ENCODE data around the gene MASP2.
"Not testable (repeated sequence)": the region's sequence is repeated elsewhere in the genome, so short reads cannot be mapped to it uniquely, and the experiment has no call there.

MASP2 gene

DNA sequence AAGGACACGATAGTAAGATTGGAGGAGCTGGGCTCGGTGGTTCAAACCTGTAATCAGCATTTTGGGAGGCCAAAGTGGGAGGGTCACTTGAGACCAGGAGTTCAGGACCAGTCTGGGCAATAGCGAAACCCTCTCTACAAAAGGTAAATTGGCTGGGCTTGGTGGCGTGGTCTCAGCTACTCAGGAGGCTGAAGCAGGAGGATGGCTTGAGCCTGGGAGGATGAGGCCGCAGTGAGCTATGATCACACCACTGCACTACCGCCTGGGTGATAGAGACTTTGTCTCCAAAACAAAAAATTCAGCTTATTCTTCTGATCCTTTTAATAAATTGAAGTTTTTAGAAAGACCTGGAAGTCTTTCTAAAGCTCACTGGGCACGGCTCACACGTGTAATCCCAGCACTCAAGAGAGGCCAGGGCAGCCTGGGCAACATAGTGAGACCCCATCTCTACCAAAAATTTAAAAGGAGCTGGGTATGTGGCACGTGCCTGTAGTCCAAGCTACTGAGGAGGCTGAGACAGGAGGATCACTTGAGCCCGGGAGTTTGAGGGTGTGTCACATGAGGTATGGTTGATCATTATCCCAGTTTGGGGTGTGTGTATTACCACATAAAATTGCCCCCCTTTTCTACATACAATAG, 15.3 kb downstream of the MASP2 start:
- Histone ChIP-seq H3K9ac (ENCODE audit: low read depth, low read length) (no peak overlapping the region), H3K4me1 (ENCODE audit: insufficient read depth, low read length) (no peaks in the 10 kb centered on the region), H3K36me3 (ENCODE audit: insufficient read depth, low read length) (peaks cover 4% of the 10 kb centered on the region; the same call in 1 of the 2 replicates), H3K9me3 (ENCODE audit: control insufficient read depth, insufficient read depth, low read length) (no peaks in the 10 kb centered on the region)

DNA sequence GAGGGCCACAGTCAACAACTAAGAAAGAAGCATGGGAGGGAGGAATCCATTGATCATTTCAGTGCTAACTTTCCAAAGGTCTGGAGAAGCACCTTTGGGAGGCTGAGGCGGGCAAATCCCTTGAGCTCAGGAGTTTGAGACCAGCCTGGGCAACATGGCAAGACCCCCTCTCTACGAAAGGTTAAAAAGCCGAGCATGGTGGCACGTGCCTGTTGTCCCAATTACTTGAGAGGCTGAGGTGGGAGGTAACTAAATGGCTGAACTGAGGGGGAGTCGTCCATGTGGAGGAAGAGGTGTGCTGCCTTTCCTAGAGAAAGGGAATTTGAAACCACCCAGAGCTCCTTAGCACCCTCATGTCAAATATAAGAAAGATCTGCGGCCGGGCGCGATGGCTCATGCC, 16.2 kb downstream of the MASP2 start:
- Histone ChIP-seq H3K9ac (ENCODE audit: low read depth, low read length) (no peak overlapping the region), H3K9me3 (ENCODE audit: control insufficient read depth, insufficient read depth, low read length) (no peaks in the 10 kb centered on the region), H3K36me3 (ENCODE audit: insufficient read depth, low read length) (peaks cover 4% of the 10 kb centered on the region), H3K4me1 (ENCODE audit: insufficient read depth, low read length) (no peaks in the 10 kb centered on the region)

DNA sequence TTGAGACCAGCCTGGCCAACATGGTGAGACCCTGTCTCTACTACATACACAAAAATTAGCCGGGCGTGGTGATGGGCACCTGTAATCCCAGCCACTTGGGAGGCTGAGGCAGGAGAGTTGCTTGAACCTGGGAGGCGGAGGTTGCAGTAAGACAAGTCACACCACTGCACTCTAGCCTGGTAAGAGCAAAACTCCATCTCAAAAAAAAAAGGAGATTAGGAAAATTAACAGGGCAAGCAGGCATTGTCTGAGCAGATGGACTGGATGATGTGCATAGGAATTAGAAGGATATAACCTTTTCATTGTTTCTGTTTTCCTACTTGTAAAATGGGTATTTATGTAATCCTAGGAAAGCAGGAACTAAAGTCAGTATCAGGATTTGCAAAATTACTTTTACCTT, 19.0 kb downstream of the MASP2 start:
- Histone ChIP-seq H3K4me1 (ENCODE audit: insufficient read depth, low read length) (no peaks in the 10 kb centered on the region), H3K9me3 (ENCODE audit: control insufficient read depth, insufficient read depth, low read length) (no peaks in the 10 kb centered on the region), H3K9ac (ENCODE audit: low read depth, low read length) (no peak overlapping the region), H3K36me3 (ENCODE audit: insufficient read depth, low read length) (peaks cover 15% of the 10 kb centered on the region)

GRCh38 chr1:11027316-11027715, 19.7 kb downstream of the MASP2 start:
- Histone ChIP-seq H3K4me1 (ENCODE audit: insufficient read depth, low read length) (no peaks in the 10 kb centered on the region), H3K9me3 (ENCODE audit: control insufficient read depth, insufficient read depth, low read length) (no peaks in the 10 kb centered on the region), H3K9ac (ENCODE audit: low read depth, low read length) (no peak overlapping the region), H3K36me3 (ENCODE audit: insufficient read depth, low read length) (peaks cover 17% of the 10 kb centered on the region)

DNA sequence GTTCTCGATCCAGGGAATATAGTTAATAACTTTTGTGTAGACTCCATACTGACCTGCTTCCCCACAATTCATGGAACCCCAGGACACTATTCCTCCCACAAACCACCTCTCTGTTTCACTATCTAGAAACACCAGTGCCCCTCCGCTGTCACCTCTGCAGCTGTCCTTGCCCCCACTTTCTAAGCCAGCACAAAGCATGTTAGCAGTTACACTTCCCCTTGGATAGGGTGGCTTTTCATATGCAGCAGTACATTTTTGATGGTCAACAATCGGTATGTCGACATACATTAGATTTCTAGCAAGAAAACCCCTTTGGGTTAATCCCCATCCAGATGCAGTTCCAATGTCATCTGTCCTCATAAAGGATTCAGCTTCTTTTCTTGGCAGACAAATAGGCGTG, 20.1 kb downstream of the MASP2 start:
- Histone ChIP-seq H3K9ac (ENCODE audit: low read depth, low read length) (no peak overlapping the region), H3K9me3 (ENCODE audit: control insufficient read depth, insufficient read depth, low read length) (no peaks in the 10 kb centered on the region), H3K36me3 (ENCODE audit: insufficient read depth, low read length) (peaks cover 20% of the 10 kb centered on the region), H3K4me1 (ENCODE audit: insufficient read depth, low read length) (no peaks in the 10 kb centered on the region)

DNA sequence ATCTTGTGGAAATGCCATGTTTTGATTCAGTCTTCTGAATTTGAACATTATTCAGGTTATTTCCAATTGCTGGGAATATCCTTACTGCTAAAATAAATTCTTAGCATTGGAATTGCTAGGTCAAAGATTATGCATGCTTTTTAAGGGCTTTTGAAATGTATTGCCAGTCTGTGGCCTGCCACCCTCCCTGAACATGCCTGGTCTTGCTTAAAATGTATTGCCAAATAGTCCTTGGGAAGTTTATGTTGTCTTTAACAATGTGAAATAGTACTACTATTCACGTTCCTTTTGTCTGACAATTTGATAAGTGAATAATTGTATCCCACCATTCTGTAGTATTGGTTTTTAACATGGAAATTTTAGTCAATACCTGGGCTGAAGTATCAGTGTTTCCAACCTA, 21.0 kb downstream of the MASP2 start:
- peaks cover 21% of the 10 kb centered on the region for H3K36me3 ChIP-seq (ENCODE audit: insufficient read depth, low read length)
- no peaks in the 10 kb centered on the region for H3K9me3 ChIP-seq (ENCODE audit: control insufficient read depth, insufficient read depth, low read length)
- no peak overlapping the region for H3K9ac ChIP-seq (ENCODE audit: low read depth, low read length)
- H3K4me1 ChIP-seq (ENCODE audit: insufficient read depth, low read length) = no peaks in the 10 kb centered on the region

- no peaks in the 10 kb centered on the region for H3K9me3 ChIP-seq (ENCODE audit: control insufficient read depth, insufficient read depth, low read length)
- no peak overlapping the region for H3K9ac ChIP-seq (ENCODE audit: low read depth, low read length)
- H3K36me3 ChIP-seq (ENCODE audit: insufficient read depth, low read length) = peaks cover 25% of the 10 kb centered on the region
- H3K4me1 ChIP-seq (ENCODE audit: insufficient read depth, low read length) = no peaks in the 10 kb centered on the region
Measured at GRCh38 chr1:11025618-11026017, 21.4 kb downstream of the MASP2 start.

GRCh38 chr1:11024874-11025203, 22.2 kb downstream of the MASP2 start:
- Histone ChIP-seq H3K36me3 (ENCODE audit: insufficient read depth, low read length) (peaks cover 30% of the 10 kb centered on the region), H3K9ac (ENCODE audit: low read depth, low read length) (no peak overlapping the region), H3K9me3 (ENCODE audit: control insufficient read depth, insufficient read depth, low read length) (no peaks in the 10 kb centered on the region), H3K4me1 (ENCODE audit: insufficient read depth, low read length) (no peaks in the 10 kb centered on the region)

DNA sequence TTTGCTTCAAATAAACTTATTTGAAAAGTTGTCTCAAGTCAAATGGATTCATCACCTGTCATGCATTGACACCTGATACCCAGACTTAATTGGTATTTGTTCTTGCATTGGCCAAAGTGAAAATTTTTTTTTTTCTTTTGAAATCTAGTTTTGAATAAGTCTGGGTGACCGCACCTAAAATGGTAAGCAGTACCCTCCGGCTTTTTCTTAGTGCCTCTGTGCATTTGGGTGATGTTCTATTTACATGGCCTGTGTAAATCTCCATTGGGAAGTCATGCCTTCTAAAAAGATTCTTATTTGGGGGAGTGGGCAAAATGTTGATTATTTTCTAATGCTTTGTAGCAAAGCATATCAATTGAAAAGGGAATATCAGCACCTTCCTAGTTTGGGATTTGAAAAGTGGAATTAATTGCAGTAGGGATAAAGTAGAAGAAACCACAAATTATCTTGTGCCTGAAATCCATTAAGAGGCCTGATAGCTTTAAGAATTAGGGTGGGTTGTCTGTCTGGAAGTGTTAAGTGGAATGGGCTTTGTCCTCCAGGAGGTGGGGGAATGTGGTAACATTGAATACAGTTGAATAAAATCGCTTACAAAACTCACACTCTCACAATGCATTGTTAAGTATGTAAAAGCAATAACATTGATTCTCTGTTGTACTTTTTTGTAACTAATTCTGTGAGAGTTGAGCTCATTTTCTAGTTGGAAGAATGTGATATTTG, 22.7 kb downstream of the MASP2 start:
- H3K9ac ChIP-seq (ENCODE audit: low read depth, low read length) = no peak overlapping the region
- H3K4me1 ChIP-seq (ENCODE audit: insufficient read depth, low read length) = no peaks in the 10 kb centered on the region
- H3K9me3 ChIP-seq (ENCODE audit: control insufficient read depth, insufficient read depth, low read length) = no peaks in the 10 kb centered on the region
- peaks cover 29% of the 10 kb centered on the region for H3K36me3 ChIP-seq (ENCODE audit: insufficient read depth, low read length)

- Histone ChIP-seq H3K9ac (ENCODE audit: low read depth, low read length) (no peak overlapping the region), H3K9me3 (ENCODE audit: control insufficient read depth, insufficient read depth, low read length) (no peaks in the 10 kb centered on the region), H3K36me3 (ENCODE audit: insufficient read depth, low read length) (peaks cover 36% of the 10 kb centered on the region), H3K4me1 (ENCODE audit: insufficient read depth, low read length) (no peaks in the 10 kb centered on the region)
Measured at GRCh38 chr1:11023201-11023600, 23.8 kb downstream of the MASP2 start.

- H3K4me1 ChIP-seq (ENCODE audit: insufficient read depth, low read length) = no peaks in the 10 kb centered on the region
- no peak overlapping the region for H3K9ac ChIP-seq (ENCODE audit: low read depth, low read length)
- H3K36me3 ChIP-seq (ENCODE audit: insufficient read depth, low read length) = peaks cover 49% of the 10 kb centered on the region
- H3K9me3 ChIP-seq (ENCODE audit: control insufficient read depth, insufficient read depth, low read length) = no peaks in the 10 kb centered on the region
Measured at GRCh38 chr1:11019971-11020370, 27.1 kb downstream of the MASP2 start.

- H3K4me1 ChIP-seq (ENCODE audit: insufficient read depth, low read length); H3K9ac ChIP-seq (ENCODE audit: low read depth, low read length); H3K9me3 ChIP-seq (ENCODE audit: control insufficient read depth, insufficient read depth, low read length): not testable (repeated sequence)
- peaks cover 51% of the 10 kb centered on the region for H3K36me3 ChIP-seq (ENCODE audit: insufficient read depth, low read length)
Measured at GRCh38 chr1:11019358-11019757, 27.7 kb downstream of the MASP2 start.

DNA sequence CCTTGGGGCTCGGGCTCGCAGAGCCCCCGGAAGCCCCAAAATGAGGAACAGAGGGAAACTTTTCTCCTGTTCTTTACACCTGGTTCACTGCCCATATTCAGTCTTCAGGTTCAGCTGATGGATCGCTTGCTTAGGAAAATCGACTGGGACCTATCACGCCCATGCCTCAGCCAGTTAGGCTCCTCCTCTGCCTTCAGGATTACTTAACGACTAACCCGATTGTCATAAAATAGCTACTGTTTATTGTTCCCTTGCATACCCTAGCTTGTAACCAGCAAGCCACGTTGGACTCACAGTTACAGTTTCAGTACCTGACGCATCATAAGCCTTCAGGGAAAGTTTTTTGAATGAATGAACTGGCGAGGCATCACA, 33.9 kb downstream of the MASP2 start:
- Histone ChIP-seq H3K36me3 (ENCODE audit: insufficient read depth, low read length) (peaks cover 30% of the 10 kb centered on the region), H3K9ac (ENCODE audit: low read depth, low read length) (peak overlapping the region; percentile 100), H3K4me1 (ENCODE audit: insufficient read depth, low read length) (peaks cover 10% of the 10 kb centered on the region), H3K9me3 (ENCODE audit: control insufficient read depth, insufficient read depth, low read length) (no peaks in the 10 kb centered on the region)

- peaks cover 10% of the 10 kb centered on the region for H3K4me1 ChIP-seq (ENCODE audit: insufficient read depth, low read length)
- H3K36me3 ChIP-seq (ENCODE audit: insufficient read depth, low read length) = peaks cover 30% of the 10 kb centered on the region
- H3K9me3 ChIP-seq (ENCODE audit: control insufficient read depth, insufficient read depth, low read length) = no peaks in the 10 kb centered on the region
- peak within 1 kb of the TSS; percentile 100 for H3K9ac ChIP-seq (ENCODE audit: low read depth, low read length)
Measured at GRCh38 chr1:11012260-11013159, 34.5 kb downstream of the MASP2 start, which contains the start of gene TARDBP. Gene TARDBP (plus strand): TSS chr1:11012654. CDS start chr1:11013728, 1,074 bp downstream.
